ENCODE results near the gene BSX. TPM values are rescaled to one million over a fixed set of nuclear protein-coding genes. Genes with fewer than 3 reads are reported as not detected.

Gene BSX
- total and polyA plus RNA-seq, 2 of the 4 experiments (the other 2 are of a cell fraction), result not detected

- TF ChIP-seq ELK1 (IDR thresholded peaks at IDR 0.05; ENCODE audit: borderline replicate concordance, low read depth, low read length), result no peak
- TF ChIP-seq SMC3 (IDR thresholded peaks at IDR 0.05; ENCODE audit: low read depth, low read length), result no peak
- TF ChIP-seq MAFK (IDR thresholded peaks at IDR 0.05; ENCODE audit: low read depth, low read length), result no peak
- no peak for TF ChIP-seq MAZ (IDR thresholded peaks at IDR 0.05; ENCODE audit: borderline replicate concordance, low read depth, low read length)
- no peak for TF ChIP-seq USF2 (IDR thresholded peaks at IDR 0.05; ENCODE audit: low read depth, low read length)
- TF ChIP-seq CEBPB (IDR thresholded peaks at IDR 0.05; ENCODE audit: low read depth, low read length), result no peak
- no peak for TF ChIP-seq RFX5 (IDR thresholded peaks at IDR 0.05; ENCODE audit: low read depth, low read length)
- no peak for TF ChIP-seq POLR2A (IDR thresholded peaks at IDR 0.05; ENCODE audit: low read depth, low read length)
- no peak for TF ChIP-seq CTCF (conservative IDR thresholded peaks at IDR 0.05; ENCODE audit: low read depth, low read length)
- TF ChIP-seq BHLHE40 (IDR thresholded peaks at IDR 0.05; ENCODE audit: low read depth, low read length), result no peak
- no peak for TF ChIP-seq CHD1 (IDR thresholded peaks at IDR 0.05; ENCODE audit: low read depth, low read length)
- TF ChIP-seq RAD21 (IDR thresholded peaks at IDR 0.05; ENCODE audit: low read length), result no peak
- no peak overlapping the region for H2BK5ac ChIP-seq (ENCODE audit: low read depth, low read length, poor library complexity, severe bottlenecking)
- no CpG with 5 or more reads among the region's 2 CpGs for WGBS, 2 experiments (ENCODE audit: extremely low coverage in 2 of 2, insufficient read length in 1 of 2)
- no peak overlapping the region for H3K56ac ChIP-seq (ENCODE audit: extremely low read depth, insufficient read depth, low read length)
- H2AK9ac ChIP-seq (replicated peaks; ENCODE audit: low read depth, low read length, poor library complexity), result no peak overlapping the region
- H4K8ac ChIP-seq (ENCODE audit: low read depth in 2 of 2, low read length in 2 of 2), result no peak overlapping the region
- DNase-seq (no peak), ATAC-seq (ENCODE audit: low read depth) (no peak)
- H3K36me3 ChIP-seq (ENCODE audit: control insufficient read depth, insufficient read depth, low read length), result no peaks in the 10 kb centered on the region
- no peak overlapping the region for H2BK15ac ChIP-seq (ENCODE audit: low read depth, low read length)
- H3K4me1 ChIP-seq (ENCODE audit: control insufficient read depth, insufficient read depth, low read length), result no peaks in the 10 kb centered on the region
- no peak overlapping the region for H4K91ac ChIP-seq (ENCODE audit: insufficient read depth, low read depth, low read length)
- H3K4me2 ChIP-seq (ENCODE audit: low read depth, low read length), result no peak overlapping the region
- H3K27me3 ChIP-seq (ENCODE audit: control insufficient read depth, insufficient read depth, low read length), result peaks cover 26% of the 10 kb centered on the region
- no peak overlapping the region for H3K23ac ChIP-seq (ENCODE audit: low read depth, low read length)
- no peaks in the 10 kb centered on the region for H3K9me3 ChIP-seq (ENCODE audit: control insufficient read depth, insufficient read depth, low read length)
- H3K4ac ChIP-seq (ENCODE audit: low read depth, low read length), result no peak overlapping the region
- no peak overlapping the region for H2AFZ ChIP-seq (replicated peaks; ENCODE audit: low read length, poor library complexity)
- no peaks in the 10 kb centered on the region for H4K20me1 ChIP-seq (ENCODE audit: insufficient read depth, low read length)
- no peak overlapping the region for H3K14ac ChIP-seq (replicated peaks; ENCODE audit: low read depth, low read length)
- BruUV-seq (replicated peaks), result no TSS peak
- intact Hi-C loops (cut with micrococcal nuclease) (no loop called here), in situ Hi-C loops (cut with MboI; ENCODE audit: low sequenced_read_pairs) (no loop called here), dilution Hi-C loops (cut with HindIII; ENCODE audit: low sequenced_read_pairs, unreplicated experiment) (no loop called here)
- H3K9ac ChIP-seq (ENCODE audit: low read depth, low read length), result no peak overlapping the region
- ChIA-PET POLR2A (ENCODE audit: unreplicated experiment) (interaction anchor here (0.6 kb wide), 1 partner anchor 121 kb away, joined by 7 read pairs; no protein-coding TSS in a partner anchor), CTCF (interaction anchor here (1.1 to 1.3 kb wide), 2 partner anchors 23 to 87 kb away, joined by 4 to 5 read pairs; no protein-coding TSS in a partner anchor)
- no peak overlapping the region for H2BK120ac ChIP-seq (ENCODE audit: low read depth, low read length)
- no peak overlapping the region for H3K27ac ChIP-seq (ENCODE audit: insufficient read depth, low read length)
- H3K18ac ChIP-seq (ENCODE audit: low read depth, low read length), result no peak overlapping the region
- no peak overlapping the region for H2AK5ac ChIP-seq (ENCODE audit: low read depth, low read length)
- no peaks in the 10 kb centered on the region for H3K9me1 ChIP-seq (ENCODE audit: insufficient read depth, low read length)
- H3K4me3 ChIP-seq (ENCODE audit: insufficient read depth, low read depth, low read length), result no peak overlapping the region
- H2BK20ac ChIP-seq (ENCODE audit: low read depth, low read length), result no peak overlapping the region
- H3K79me1 ChIP-seq (ENCODE audit: low read depth in 1 of 2, low read length in 2 of 2), result no peaks in the 10 kb centered on the region
- H4K5ac ChIP-seq (ENCODE audit: low read depth, low read length), result no peak overlapping the region
Measured at GRCh38 chr11:122933416-122933815, 48.2 kb downstream of the BSX start.

Data from IMR-90 (cell line).